Immature natural killer cell (primary cell): ENCODE data around the gene SIRT5. TPM values are rescaled to one million over a fixed set of nuclear protein-coding genes. Genes with fewer than 3 reads are reported as not detected.

Source experiments
- DNase-seq, 3 donors: peaks; one replicate each; pipeline ENCODE4 v3.0.0; 2022; ENCODE audit warnings: mixed read lengths in 1 of 3
- H3K27ac Mint-ChIP-seq, 6 donors: one replicate each; pipeline ENCODE4 v1.8.0; 2020; ENCODE audit warnings: mixed read lengths in 6 of 6, mild to moderate bottlenecking in 5 of 6, inconsistent platforms in 4 of 6, moderate library complexity in 3 of 6
- H3K27me3 Mint-ChIP-seq, 3 donors: one replicate each; pipeline ENCODE4 v1.8.0; 2020 to 2021; ENCODE audit warnings: low read depth in 3 of 3, mild to moderate bottlenecking in 3 of 3, mixed read lengths in 3 of 3, moderate library complexity in 3 of 3, inconsistent platforms in 1 of 3
- H3K36me3 Mint-ChIP-seq, 3 donors: one replicate each; pipeline ENCODE4 v1.8.0; 2020; ENCODE audit warnings: mixed read lengths in 3 of 3, inconsistent platforms in 2 of 3, mild to moderate bottlenecking in 2 of 3
- H3K4me1 Mint-ChIP-seq, 2 donors: one replicate each; pipeline ENCODE4 v1.8.0; 2020; ENCODE audit warnings: inconsistent platforms in 2 of 2, mild to moderate bottlenecking in 2 of 2, mixed read lengths in 2 of 2, moderate library complexity in 1 of 2
- H3K4me3 Mint-ChIP-seq, 5 donors: one replicate each; pipeline ENCODE4 v1.8.0; 2020; ENCODE audit warnings: mild to moderate bottlenecking in 5 of 5, mixed read lengths in 5 of 5, inconsistent platforms in 3 of 5, moderate library complexity in 3 of 5
- H3K9me3 Mint-ChIP-seq, 6 donors: one replicate each; pipeline ENCODE4 v1.8.0; 2020; ENCODE audit warnings: mild to moderate bottlenecking in 6 of 6, mixed read lengths in 6 of 6, inconsistent platforms in 4 of 6, moderate library complexity in 3 of 6
- polyA plus RNA-seq, 3 donors: library from polyadenylated mRNA; unstranded; fragments of 300-500 nt; fragmentation: Illumina TruSeq; gene quantifications; one replicate each; pipeline ENCODE4 v1.2.3, GENCODE V29; 2021

The SIRT5 gene
- polyA plus RNA-seq, 3 donors from 2014 or later = 7.5 to 12.3 (median 11.2) TPM

DNA sequence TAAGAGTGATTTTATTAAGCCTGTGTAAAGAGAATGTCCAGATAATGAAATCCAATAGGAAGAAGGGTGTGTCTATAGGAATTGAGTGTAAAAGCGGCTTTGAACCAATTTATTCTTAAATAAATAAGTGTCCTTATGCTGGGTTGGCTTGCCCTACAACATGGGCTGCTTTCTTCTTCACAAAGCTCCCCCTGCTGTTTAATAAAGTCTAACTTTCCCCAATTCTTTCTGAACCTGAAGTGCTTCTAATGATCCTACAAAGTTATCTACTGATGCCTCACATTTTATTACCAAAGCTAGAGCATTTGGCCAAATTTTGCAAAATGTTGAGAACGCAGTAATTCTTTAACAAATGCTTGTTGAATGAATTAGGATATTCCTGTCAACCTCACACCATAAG is 36.3 kb upstream of the SIRT5 start:
- no peaks in the 10 kb centered on the region for H3K9me3 Mint-ChIP-seq

GRCh38 chr6:13538600-13538999 is 35.8 kb upstream of the SIRT5 start:
- H3K36me3 Mint-ChIP-seq = no peaks in the 10 kb centered on the region
- peaks cover 0 to 8% of the 10 kb centered on the region in 2 donors for H3K4me1 Mint-ChIP-seq
- no peaks in the 10 kb centered on the region for H3K9me3 Mint-ChIP-seq
- H3K27me3 Mint-ChIP-seq = no peaks in the 10 kb centered on the region
- no peak overlapping the region for H3K4me3 Mint-ChIP-seq
- H3K27ac Mint-ChIP-seq = no peak overlapping the region
- DNase-seq = no peak

More for the DNA sequence above, 36.3 kb upstream of the SIRT5 start:
- Mint-ChIP-seq H3K4me1 (peaks cover 0 to 8% of the 10 kb centered on the region in 2 donors), H3K27ac (no peak overlapping the region), H3K4me3 (no peak overlapping the region), H3K27me3 (peaks cover 0 to 3% (median 0%) of the 10 kb centered on the region in 3 donors), H3K36me3 (no peaks in the 10 kb centered on the region)
- peak; percentile 35 to 55 (median 54) for DNase-seq

- H3K27me3 Mint-ChIP-seq = no peaks in the 10 kb centered on the region
- no peak overlapping the region for H3K4me3 Mint-ChIP-seq
- no peaks in the 10 kb centered on the region for H3K36me3 Mint-ChIP-seq
- no peak overlapping the region for H3K27ac Mint-ChIP-seq
- DNase-seq = no peak
- peaks cover 0 to 8% of the 10 kb centered on the region in 2 donors for H3K4me1 Mint-ChIP-seq
- H3K9me3 Mint-ChIP-seq = no peaks in the 10 kb centered on the region
Measured at GRCh38 chr6:13539572-13539971, 34.8 kb upstream of the SIRT5 start.

- Mint-ChIP-seq H3K27me3 (no peaks in the 10 kb centered on the region), H3K9me3 (no peaks in the 10 kb centered on the region), H3K36me3 (no peaks in the 10 kb centered on the region), H3K27ac (no peak overlapping the region), H3K4me1 (peaks cover 0 to 8% of the 10 kb centered on the region in 2 donors), H3K4me3 (no peak overlapping the region)
- DNase-seq = no peak
Measured at GRCh38 chr6:13541496-13541895, 32.9 kb upstream of the SIRT5 start.

GRCh38 chr6:13544454-13545186 is 29.8 kb upstream of the SIRT5 start:
- Mint-ChIP-seq H3K4me3 (no peak overlapping the region), H3K4me1 (no peaks in the 10 kb centered on the region), H3K9me3 (no peaks in the 10 kb centered on the region), H3K36me3 (no peaks in the 10 kb centered on the region), H3K27ac (no peak overlapping the region), H3K27me3 (no peaks in the 10 kb centered on the region)
- no peak for DNase-seq

DNA sequence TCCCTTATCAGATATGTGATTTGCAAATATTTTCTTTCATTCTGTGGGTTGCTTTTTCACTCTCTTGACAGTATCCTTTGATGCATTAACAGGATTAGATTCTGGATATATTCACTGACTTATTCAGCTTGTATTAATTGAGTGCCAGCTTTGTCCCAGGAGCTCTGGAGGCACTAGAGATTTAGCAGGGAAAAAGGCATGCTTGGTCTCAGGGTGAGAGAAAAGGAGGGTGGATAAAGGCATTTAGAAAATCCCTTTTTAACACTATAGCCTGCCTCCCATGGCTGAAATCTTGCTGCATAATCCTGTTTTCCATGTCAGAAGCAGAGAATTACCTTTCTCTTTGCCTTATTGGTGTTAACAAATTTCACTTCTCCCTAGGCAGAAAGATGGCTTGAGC is 28.5 kb upstream of the SIRT5 start:
- Mint-ChIP-seq H3K9me3 (no peaks in the 10 kb centered on the region), H3K36me3 (no peaks in the 10 kb centered on the region), H3K27me3 (no peaks in the 10 kb centered on the region), H3K4me1 (no peaks in the 10 kb centered on the region), H3K27ac (no peak overlapping the region), H3K4me3 (no peak overlapping the region)
- no peak for DNase-seq

- DNase-seq = no peak
- H3K27ac Mint-ChIP-seq = no peak overlapping the region
- no peaks in the 10 kb centered on the region for H3K4me1 Mint-ChIP-seq
- no peaks in the 10 kb centered on the region for H3K36me3 Mint-ChIP-seq
- H3K4me3 Mint-ChIP-seq = no peak overlapping the region
- no peaks in the 10 kb centered on the region for H3K9me3 Mint-ChIP-seq
- H3K27me3 Mint-ChIP-seq = peaks cover 0 to 5% (median 0%) of the 10 kb centered on the region in 3 donors
Measured at GRCh38 chr6:13548500-13549210, 25.7 kb upstream of the SIRT5 start.

GRCh38 chr6:13550656-13551055 is 23.7 kb upstream of the SIRT5 start:
- H3K36me3 Mint-ChIP-seq = no peaks in the 10 kb centered on the region
- no peak overlapping the region for H3K27ac Mint-ChIP-seq
- H3K4me3 Mint-ChIP-seq = no peak overlapping the region
- no peaks in the 10 kb centered on the region for H3K4me1 Mint-ChIP-seq
- no peaks in the 10 kb centered on the region for H3K9me3 Mint-ChIP-seq
- DNase-seq = no peak
- H3K27me3 Mint-ChIP-seq = peaks cover 0 to 12% (median 6%) of the 10 kb centered on the region in 3 donors

GRCh38 chr6:13553646-13554045 is 20.8 kb upstream of the SIRT5 start:
- Mint-ChIP-seq H3K27me3 (peaks cover 0 to 12% (median 6%) of the 10 kb centered on the region in 3 donors), H3K27ac (no peak overlapping the region), H3K4me3 (no peak overlapping the region), H3K36me3 (no peaks in the 10 kb centered on the region), H3K9me3 (no peaks in the 10 kb centered on the region), H3K4me1 (no peaks in the 10 kb centered on the region)
- DNase-seq = no peak

- Mint-ChIP-seq H3K9me3 (no peaks in the 10 kb centered on the region), H3K4me1 (no peaks in the 10 kb centered on the region), H3K27ac (no peak overlapping the region), H3K27me3 (peaks cover 2 to 12% (median 6%) of the 10 kb centered on the region in 3 donors), H3K36me3 (no peaks in the 10 kb centered on the region), H3K4me3 (no peak overlapping the region)
- DNase-seq = no peak
Measured at GRCh38 chr6:13554929-13555333, 19.5 kb upstream of the SIRT5 start.

DNA sequence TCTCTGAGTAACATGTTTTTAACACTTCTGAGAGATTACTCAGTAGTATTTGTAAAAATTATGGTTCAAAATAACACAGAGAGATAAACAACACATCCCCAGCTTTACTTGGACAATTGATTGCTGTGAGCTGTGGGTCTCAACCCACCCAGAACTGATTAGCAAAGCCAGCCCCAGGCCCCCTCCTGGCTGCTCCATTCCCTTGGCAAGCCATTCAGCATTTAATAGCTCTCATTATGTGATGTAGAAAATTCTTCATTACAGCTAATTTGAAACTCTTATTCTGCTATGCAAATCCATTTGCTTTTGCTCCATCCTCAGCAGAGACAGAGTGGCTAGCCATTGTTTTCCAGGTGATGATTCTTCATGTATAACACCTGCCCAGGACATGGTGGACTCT is 16.6 kb upstream of the SIRT5 start:
- no peak overlapping the region for H3K27ac Mint-ChIP-seq
- no peak overlapping the region for H3K4me3 Mint-ChIP-seq
- no peak for DNase-seq
- no peaks in the 10 kb centered on the region for H3K36me3 Mint-ChIP-seq
- peaks cover 4 to 8% (median 7%) of the 10 kb centered on the region in 3 donors for H3K27me3 Mint-ChIP-seq
- H3K9me3 Mint-ChIP-seq = no peaks in the 10 kb centered on the region
- no peaks in the 10 kb centered on the region for H3K4me1 Mint-ChIP-seq

GRCh38 chr6:13558718-13559117 is 15.7 kb upstream of the SIRT5 start:
- no peaks in the 10 kb centered on the region for H3K9me3 Mint-ChIP-seq
- H3K27ac Mint-ChIP-seq = no peak overlapping the region
- H3K36me3 Mint-ChIP-seq = no peaks in the 10 kb centered on the region
- no peak for DNase-seq
- H3K4me3 Mint-ChIP-seq = no peak overlapping the region
- peaks cover 4 to 8% (median 7%) of the 10 kb centered on the region in 3 donors for H3K27me3 Mint-ChIP-seq
- H3K4me1 Mint-ChIP-seq = no peaks in the 10 kb centered on the region

DNA sequence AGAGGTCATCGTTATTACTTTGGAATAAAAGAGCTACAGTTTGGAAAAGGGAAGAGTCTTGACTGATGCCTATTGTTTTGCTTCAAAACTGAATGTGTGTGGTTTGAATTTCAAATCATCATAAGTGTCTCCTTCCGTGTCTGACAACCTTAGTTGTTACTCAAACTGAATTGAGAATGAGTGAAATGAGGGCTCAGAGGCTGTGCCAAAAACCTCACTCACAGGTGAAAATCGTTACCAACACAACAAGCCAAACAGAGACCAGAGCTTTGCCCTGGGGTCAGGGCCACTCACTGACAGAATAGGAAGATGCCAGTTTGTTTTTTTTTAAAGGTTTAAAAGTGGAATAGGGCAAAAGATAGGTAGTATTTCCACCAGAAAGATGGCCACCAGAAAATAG is 15.2 kb upstream of the SIRT5 start:
- no peak for DNase-seq
- no peaks in the 10 kb centered on the region for H3K36me3 Mint-ChIP-seq
- H3K4me1 Mint-ChIP-seq = no peaks in the 10 kb centered on the region
- H3K4me3 Mint-ChIP-seq = no peak overlapping the region
- H3K27ac Mint-ChIP-seq = no peak overlapping the region
- no peaks in the 10 kb centered on the region for H3K9me3 Mint-ChIP-seq
- peaks cover 4 to 8% (median 7%) of the 10 kb centered on the region in 3 donors for H3K27me3 Mint-ChIP-seq

GRCh38 chr6:13559968-13560650 is 14.3 kb upstream of the SIRT5 start:
- no peaks in the 10 kb centered on the region for H3K9me3 Mint-ChIP-seq
- no peak overlapping the region for H3K4me3 Mint-ChIP-seq
- peaks cover 2 to 4% (median 4%) of the 10 kb centered on the region in 3 donors for H3K27me3 Mint-ChIP-seq
- no peaks in the 10 kb centered on the region for H3K4me1 Mint-ChIP-seq
- H3K36me3 Mint-ChIP-seq = no peaks in the 10 kb centered on the region
- no peak overlapping the region for H3K27ac Mint-ChIP-seq
- no peak for DNase-seq
